Psoas muscle (tissue), 8 donors: ENCODE results near the gene SELPLG. TPM values are rescaled to one million over a fixed set of nuclear protein-coding genes. Genes with fewer than 3 reads are reported as not detected.

ENCODE experiments used
- ATAC-seq, 4 donors: fragments of 200-7000 bp; cut with Tn5 transposase; one replicate each; pipeline ENCODE4 v1.9.1; 2020; ENCODE audit warnings: moderate library complexity in 3 of 4, mild to moderate bottlenecking in 2 of 4
- DNase-seq, 2 donors: peaks; one replicate each; pipeline ENCODE4 v3.0.0-alpha.2; 2020
- H3K27ac ChIP-seq: fragments of 200-600 bp; one replicate; pipeline ENCODE4 v1.8.0; 2022
- H3K27me3 ChIP-seq, 3 donors: fragments of 200-600 bp in 1 of 3; one replicate each; pipeline versions ENCODE4 v1.6.1 to v1.8.0; 2013 to 2022; ENCODE audit warnings: low read length in 2 of 3, mild to moderate bottlenecking in 2 of 3, moderate library complexity in 1 of 3; ENCODE audit not compliant: insufficient read depth in 3 of 3
- H3K36me3 ChIP-seq, 2 donors: fragments of 200-600 bp in 1 of 2; one replicate each; pipeline versions ENCODE4 v1.6.1 to v1.8.0; 2013 to 2022; ENCODE audit warnings: low read depth in 1 of 2, mild to moderate bottlenecking in 1 of 2, moderate library complexity in 1 of 2; ENCODE audit not compliant: insufficient read depth in 1 of 2
- H3K4me1 ChIP-seq: fragments of 200-600 bp; one replicate; pipeline ENCODE4 v1.8.0; 2022
- H3K4me3 ChIP-seq: fragments of 200-600 bp; one replicate; pipeline ENCODE4 v1.8.0; 2022; ENCODE audit warnings: mild to moderate bottlenecking
- H3K9me3 ChIP-seq: fragments of 200-600 bp; one replicate; pipeline ENCODE4 v1.8.0; 2022
- CTCF ChIP-seq: fragments of 200-600 bp; IDR thresholded peaks from one replicate; pipeline ENCODE4 v1.8.0; 2022; ENCODE audit warnings: antibody characterized with exemption
- WGBS, 3 donors: extraction: QIAGEN DNeasy Blood & Tissue Kit; methylation state at CpG; one replicate each; pipeline versions ENCODE4 v1.1.6 to v1.1.7; 2013; 5-methylcytosine and 5-hydroxymethylcytosine counted together
- intact Hi-C, 2 donors: fragments of 100-400 bp; cut with DNase I; formaldehyde crosslinking; loops; one replicate each; pipeline versions ENCODE4 v1.11.0 to v1.14.2; 2022
- polyA plus RNA-seq, 3 donors: library from polyadenylated mRNA; stranded (reverse); fragments of 200-250 nt; gene quantifications; one replicate each; pipeline ENCODE4 v1.2.3, GENCODE V29; 2013
- total RNA-seq, 4 donors: library from RNA; stranded (reverse); fragmentation: NEBNext Ultra II Directional in 2 of 4; extraction: Animal tissue kit (Norgen Biotek cat#: 25700) in 2 of 4; gene quantifications; one replicate each; pipeline versions ENCODE4 v1.2.1 to v1.2.4, GENCODE V29; 2021 to 2023
- donor health status: healthy with polysubstance abuse.
- donor health status: DM: no; HTN: no; CAD: no; lungs with moderate emphysema.
- donor health status: Bipolar disorder and iron deficiency.
- donor health status: healthy.
- donor health status: DM: yes; HTN: yes; CAD: no.
- donor health status: DM: no; HTN: no; CAD: no.
- donor health status: DM: no; HTN: no; CAD: no.
- donor health status: DM: yes; HTN: yes; CAD: no.

The SELPLG gene
- total and polyA plus RNA-seq, 7 donors: 0.62 to 3.8 (median 1.5) TPM

- intact Hi-C loops: no loop called here
- Histone ChIP-seq H3K4me3 (no peak overlapping the region), H3K27ac (peak overlapping the region; percentile 64), H3K36me3 (peaks cover 13 to 52% of the 10 kb centered on the region in 2 donors), H3K9me3 (no peaks in the 10 kb centered on the region), H3K27me3 (no peaks in the 10 kb centered on the region), H3K4me1 (peaks cover 32% of the 10 kb centered on the region)
- TF ChIP-seq CTCF: no peak
- WGBS, 3 donors: 90 to 97% (median 94%) methylated on average over 7 of the region's 7 CpGs
- ATAC-seq (no peak), DNase-seq (no peak)
Measured at GRCh38 chr12:108644811-108645120, 11.1 kb upstream of the SELPLG start.

DNA sequence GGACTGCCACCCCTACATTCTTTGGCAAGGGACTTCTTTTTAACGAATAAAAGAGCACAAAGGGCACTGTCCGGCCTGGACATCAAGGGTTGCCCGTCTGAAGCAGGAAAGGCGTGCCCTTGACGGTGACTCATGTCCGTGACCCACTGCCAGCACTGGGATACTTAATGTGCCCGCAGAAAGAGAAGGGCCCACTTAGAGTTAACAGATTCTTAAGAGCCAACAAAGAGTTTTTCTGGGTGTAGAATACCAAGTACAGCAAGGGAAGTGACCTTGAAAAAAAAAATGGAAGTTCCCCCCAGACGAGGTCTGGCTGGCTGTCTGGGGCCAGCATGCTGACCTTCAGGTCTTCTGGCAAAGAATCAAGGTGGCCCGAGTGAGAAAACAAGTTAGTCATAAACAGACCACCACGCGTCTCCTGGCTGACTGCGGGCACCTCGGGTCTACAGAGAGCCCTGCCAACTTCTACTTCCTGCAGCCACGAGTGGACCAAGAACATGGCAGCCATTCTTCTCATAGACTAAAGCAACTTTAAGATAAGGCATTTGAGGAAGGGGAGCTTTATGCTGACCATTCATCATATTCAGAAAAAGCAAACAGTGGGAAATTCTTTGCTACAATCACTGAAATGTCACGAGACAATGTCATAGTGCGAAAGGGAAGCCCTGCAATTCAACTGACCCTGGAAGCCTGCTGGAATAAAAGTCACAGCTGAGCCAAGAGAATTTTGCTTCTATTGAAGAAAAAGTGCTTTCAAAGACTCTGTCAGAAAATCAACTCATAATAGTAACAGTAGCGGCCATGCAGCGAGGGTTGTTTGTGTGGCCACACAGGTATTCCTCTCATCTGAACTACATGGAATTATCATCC is 10.5 kb upstream of the SELPLG start:
- TF ChIP-seq CTCF: no peak
- Histone ChIP-seq H3K4me1 (peaks cover 32% of the 10 kb centered on the region), H3K4me3 (no peak overlapping the region), H3K36me3 (peaks cover 13 to 47% of the 10 kb centered on the region in 2 donors), H3K27ac (peak overlapping the region; percentile 64), H3K27me3 (no peaks in the 10 kb centered on the region), H3K9me3 (no peaks in the 10 kb centered on the region)
- ATAC-seq: peak; percentile 53 to 76 (median 70)
- peak; percentile 66 to 81 for DNase-seq
- intact Hi-C loops: no loop called here
- 34 to 50% (median 35%) methylated on average over 18 of the region's 18 CpGs for WGBS, 3 donors

DNA sequence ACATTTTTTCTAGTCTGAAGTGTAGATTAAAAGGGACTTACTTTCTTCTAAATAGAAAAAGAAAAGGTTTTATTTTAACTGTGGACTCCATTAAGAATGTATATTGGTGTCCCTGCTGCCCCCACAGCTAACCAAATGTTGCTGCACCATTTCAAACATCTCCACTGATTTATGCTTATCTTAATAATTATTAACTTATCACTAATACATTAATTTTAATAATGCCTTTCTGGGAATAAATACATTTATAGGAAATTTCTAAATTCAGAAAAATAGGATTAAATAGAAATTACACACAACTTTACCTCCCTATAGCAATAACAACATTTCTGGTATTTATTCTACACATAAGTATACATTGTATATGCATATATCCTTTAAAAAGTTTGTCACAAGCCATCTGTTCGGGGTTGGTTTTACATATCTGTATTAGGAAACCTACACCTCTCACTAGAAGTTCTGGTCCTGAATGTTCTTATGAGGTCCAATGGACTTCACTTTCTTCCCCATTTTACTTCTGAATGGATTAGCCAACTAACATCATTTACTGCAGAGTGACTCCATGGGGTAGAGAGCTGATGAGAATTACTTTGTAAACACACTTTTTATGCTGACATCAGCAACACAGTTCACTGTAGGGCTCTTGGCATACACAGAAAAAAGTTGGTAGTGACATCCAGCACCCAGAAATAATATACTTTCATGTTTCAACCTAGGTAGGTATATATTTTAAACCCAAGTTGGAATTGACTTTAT is 9.4 kb upstream of the SELPLG start:
- ATAC-seq (no peak), DNase-seq (no peak)
- TF ChIP-seq CTCF: no peak
- no peaks in the 10 kb centered on the region for H3K27me3 ChIP-seq
- peaks cover 35% of the 10 kb centered on the region for H3K4me1 ChIP-seq
- H3K27ac ChIP-seq: peak overlapping the region; percentile 64
- intact Hi-C loops: no loop called here
- no peak overlapping the region for H3K4me3 ChIP-seq
- peaks cover 9 to 36% of the 10 kb centered on the region in 2 donors for H3K36me3 ChIP-seq
- WGBS, 3 donors: 85 to 94% (median 89%) methylated on average over 1 of the region's 1 CpG
- no peaks in the 10 kb centered on the region for H3K9me3 ChIP-seq

GRCh38 chr12:108642269-108642870 is 8.7 kb upstream of the SELPLG start:
- no peak for DNase-seq
- intact Hi-C loops: no loop called here
- Histone ChIP-seq H3K4me3 (no peak overlapping the region), H3K4me1 (peaks cover 38% of the 10 kb centered on the region), H3K36me3 (peaks cover 4 to 28% of the 10 kb centered on the region in 2 donors), H3K9me3 (no peaks in the 10 kb centered on the region), H3K27me3 (peaks cover 0 to 4% (median 0%) of the 10 kb centered on the region in 3 donors), H3K27ac (peak overlapping the region; percentile 64)
- no peak for TF ChIP-seq CTCF
- ATAC-seq: peak; percentile 33 to 60 (median 56)
- 31 to 41% (median 32%) methylated on average over 16 of the region's 16 CpGs for WGBS, 3 donors
